GM06990 (cell line): ENCODE data around the gene GRID2.

Experiments used
- DNase-seq: peaks from one replicate; pipeline ENCODE4 v3.0.0-alpha.2; 2011; ENCODE audit not compliant: insufficient read length; ENCODE audit errors: extremely low read depth
- H3K27me3 ChIP-seq: replicated peaks from 2 replicates; pipeline ENCODE4 v1.6.0; 2011; ENCODE audit warnings: low read length; ENCODE audit not compliant: control insufficient read depth, insufficient read depth
- H3K36me3 ChIP-seq: 2 replicates; pipeline ENCODE4 v1.5.1; 2011; ENCODE audit warnings: low read length; ENCODE audit not compliant: control insufficient read depth, insufficient read depth
- H3K4me3 ChIP-seq: replicated peaks from 2 replicates; pipeline ENCODE4 v1.5.1; 2011; ENCODE audit warnings: low read depth, mild to moderate bottlenecking, control low read depth, low read length
- TF ChIP-seq, protein P1 (sequence below): IDR thresholded peaks from 2 replicates; pipeline ENCODE4 v1.5.1; 2011; ENCODE audit warnings: low read length, control low read depth, mild to moderate bottlenecking, inconsistent platforms; ENCODE audit not compliant: insufficient read depth, poor library complexity, severe bottlenecking

The GRID2 gene

DNA sequence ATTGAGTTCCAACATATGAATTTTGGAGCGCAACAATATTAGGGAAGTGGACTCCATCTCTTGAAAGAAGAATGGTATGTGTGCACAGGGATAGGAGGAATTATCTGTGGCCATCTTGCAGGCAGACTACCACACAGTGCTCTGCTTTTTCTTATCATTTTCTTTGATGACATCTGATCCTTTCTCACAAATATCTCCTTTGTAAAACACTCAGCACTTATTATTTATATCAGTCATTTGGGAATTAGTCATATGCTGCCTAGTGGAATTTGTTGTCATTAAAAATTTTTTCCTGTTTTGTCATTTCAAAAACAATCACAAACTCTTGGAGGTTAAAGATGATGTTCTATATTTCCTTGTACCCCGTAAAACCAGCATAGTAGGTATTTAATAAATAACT is 1080.5 kb downstream of the GRID2 start:
- Histone ChIP-seq H3K4me3 (no peak overlapping the region), H3K27me3 (no peaks in the 10 kb centered on the region), H3K36me3 (no peaks in the 10 kb centered on the region)
- TF ChIP-seq, protein P1, sequence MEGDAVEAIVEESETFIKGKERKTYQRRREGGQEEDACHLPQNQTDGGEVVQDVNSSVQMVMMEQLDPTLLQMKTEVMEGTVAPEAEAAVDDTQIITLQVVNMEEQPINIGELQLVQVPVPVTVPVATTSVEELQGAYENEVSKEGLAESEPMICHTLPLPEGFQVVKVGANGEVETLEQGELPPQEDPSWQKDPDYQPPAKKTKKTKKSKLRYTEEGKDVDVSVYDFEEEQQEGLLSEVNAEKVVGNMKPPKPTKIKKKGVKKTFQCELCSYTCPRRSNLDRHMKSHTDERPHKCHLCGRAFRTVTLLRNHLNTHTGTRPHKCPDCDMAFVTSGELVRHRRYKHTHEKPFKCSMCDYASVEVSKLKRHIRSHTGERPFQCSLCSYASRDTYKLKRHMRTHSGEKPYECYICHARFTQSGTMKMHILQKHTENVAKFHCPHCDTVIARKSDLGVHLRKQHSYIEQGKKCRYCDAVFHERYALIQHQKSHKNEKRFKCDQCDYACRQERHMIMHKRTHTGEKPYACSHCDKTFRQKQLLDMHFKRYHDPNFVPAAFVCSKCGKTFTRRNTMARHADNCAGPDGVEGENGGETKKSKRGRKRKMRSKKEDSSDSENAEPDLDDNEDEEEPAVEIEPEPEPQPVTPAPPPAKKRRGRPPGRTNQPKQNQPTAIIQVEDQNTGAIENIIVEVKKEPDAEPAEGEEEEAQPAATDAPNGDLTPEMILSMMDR = no peak
- no peak for DNase-seq

DNA sequence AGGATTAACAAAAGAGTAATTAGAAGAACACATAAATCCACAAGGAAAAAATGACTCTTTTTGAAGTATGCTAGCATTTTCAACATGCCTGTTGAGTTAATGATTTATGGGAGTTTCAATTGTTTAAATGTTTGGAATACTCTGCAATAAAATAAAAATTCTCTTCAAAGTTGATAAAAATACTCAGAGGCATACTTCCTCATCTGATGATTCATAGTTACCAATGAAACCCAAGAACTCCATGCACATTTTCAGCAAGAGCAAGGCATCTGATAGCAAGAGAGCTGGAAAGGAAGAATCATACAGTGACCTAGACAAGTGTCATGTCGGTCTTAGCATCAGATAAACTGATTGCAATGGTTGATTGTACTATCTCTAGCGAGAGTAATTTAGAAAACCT is 1081.1 kb downstream of the GRID2 start:
- DNase-seq = no peak
- no peak overlapping the region for H3K4me3 ChIP-seq
- H3K27me3 ChIP-seq = no peaks in the 10 kb centered on the region
- no peaks in the 10 kb centered on the region for H3K36me3 ChIP-seq
- TF ChIP-seq, protein P1 = no peak

DNA sequence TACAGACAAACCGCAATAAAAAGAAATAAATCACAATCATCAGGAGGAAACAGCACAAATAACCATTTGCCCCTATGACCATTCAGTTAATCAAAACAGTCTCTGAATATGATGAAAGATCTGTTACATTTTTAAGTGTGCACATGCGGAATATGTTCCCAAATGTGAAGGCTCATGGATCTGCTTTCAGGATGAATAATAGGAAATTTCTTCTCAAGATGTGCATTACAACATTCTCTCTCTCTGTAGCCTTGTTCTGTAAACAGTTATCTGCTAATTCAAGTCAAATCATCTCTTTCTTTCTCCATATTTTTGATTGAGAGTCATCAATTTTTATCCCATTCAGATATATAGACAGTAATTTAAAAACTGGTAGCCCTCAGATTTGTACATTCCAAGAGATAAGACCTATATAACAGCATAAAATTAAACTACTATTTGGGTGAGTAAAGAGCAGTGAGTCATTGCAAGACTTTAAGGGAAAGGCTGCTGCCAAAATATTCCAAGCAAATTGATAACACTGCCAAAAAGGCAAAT is 1090.8 kb downstream of the GRID2 start:
- DNase-seq = no peak
- H3K27me3 ChIP-seq = no peaks in the 10 kb centered on the region
- H3K4me3 ChIP-seq = no peak overlapping the region
- TF ChIP-seq, protein P1 = no peak
- no peaks in the 10 kb centered on the region for H3K36me3 ChIP-seq

DNA sequence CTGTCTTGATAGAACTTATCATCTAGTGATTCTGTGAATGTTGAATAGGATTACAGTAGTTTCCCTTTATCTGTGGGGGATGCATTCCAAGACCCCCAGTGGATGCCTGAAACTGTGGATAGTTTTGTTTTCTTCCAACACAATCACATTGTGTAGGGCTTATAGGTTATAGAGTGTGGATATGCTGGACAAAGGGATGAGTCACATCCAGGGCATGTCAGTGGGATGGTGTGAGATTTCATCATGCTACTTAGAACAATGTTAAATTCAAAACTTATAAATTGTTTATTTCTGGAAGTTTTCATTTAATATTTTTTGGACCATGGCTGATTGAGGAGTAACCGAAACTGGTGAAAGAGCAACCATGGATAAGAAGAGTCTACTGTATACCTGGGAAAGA is 1092.5 kb downstream of the GRID2 start:
- no peaks in the 10 kb centered on the region for H3K27me3 ChIP-seq
- no peaks in the 10 kb centered on the region for H3K36me3 ChIP-seq
- no peak overlapping the region for H3K4me3 ChIP-seq
- TF ChIP-seq, protein P1 = no peak
- DNase-seq = no peak

DNA sequence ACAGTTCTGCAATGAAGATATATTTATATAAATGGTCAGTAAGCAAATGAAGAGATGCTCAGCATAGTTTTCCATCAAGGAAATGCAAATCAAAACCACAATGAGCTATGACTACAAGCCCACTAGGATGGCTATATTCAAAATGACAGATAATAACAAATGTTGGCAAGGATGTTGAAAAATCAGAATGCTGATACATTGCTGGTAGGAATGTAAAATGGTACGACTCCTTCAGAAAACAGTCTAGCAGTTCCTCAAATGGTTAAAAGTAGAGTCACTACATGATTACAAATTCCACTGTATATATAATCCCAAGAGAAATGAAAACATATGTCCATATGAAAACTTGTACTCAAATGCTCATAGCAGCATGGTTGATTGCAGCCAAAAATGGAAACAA is 1099.8 kb downstream of the GRID2 start:
- TF ChIP-seq, protein P1 = no peak
- Histone ChIP-seq H3K27me3 (no peaks in the 10 kb centered on the region), H3K4me3 (no peak overlapping the region), H3K36me3 (no peaks in the 10 kb centered on the region)
- DNase-seq = no peak
